ENCODE results near the gene SPRR4. TPM values are rescaled to one million over a fixed set of nuclear protein-coding genes. Genes with fewer than 3 reads are reported as not detected.
"Not testable (repeated sequence)": the region's sequence is repeated elsewhere in the genome, so short reads cannot be mapped to it uniquely, and the experiment has no call there.

Gene SPRR4
- total RNA-seq, 2 donors from 2014 or later: not detected

- Mint-ChIP-seq H3K27me3 (ENCODE audit: low read depth) (peaks cover 7% of the 10 kb centered on the region), H3K9me3 (no peaks in the 10 kb centered on the region), H3K36me3 (ENCODE audit: insufficient read depth in 2 of 2) (no peaks in the 10 kb centered on the region), H3K27ac (no peak overlapping the region), H3K4me3 (no peak overlapping the region), H3K4me1 (ENCODE audit: low read depth) (no peaks in the 10 kb centered on the region)
- no peak for DNase-seq
- no peak for ATAC-seq (replicated peaks in 1 of 2)
These were observed 29.4 kb downstream of the SPRR4 start for GRCh38 chr1:152999818-153000217.

- Mint-ChIP-seq H3K36me3 (ENCODE audit: insufficient read depth in 2 of 2) (no peaks in the 10 kb centered on the region), H3K4me3 (no peak overlapping the region), H3K4me1 (ENCODE audit: low read depth) (no peaks in the 10 kb centered on the region), H3K9me3 (no peaks in the 10 kb centered on the region), H3K27ac (no peak overlapping the region), H3K27me3 (ENCODE audit: low read depth) (peaks cover 7% of the 10 kb centered on the region)
- ATAC-seq (replicated peaks in 1 of 2) (no peak), DNase-seq (no peak)
These were observed 29.8 kb downstream of the SPRR4 start for GRCh38 chr1:153000294-153000693.

GRCh38 chr1:153001382-153001781 is 30.9 kb downstream of the SPRR4 start, which contains the start of gene SPRR3:
Gene SPRR3, plus strand, starts transcription at chr1:153001749. Its CDS starts 1,272 bp downstream, at chr1:153003021.
- no peak for ATAC-seq (replicated peaks in 1 of 2)
- no peak for DNase-seq
- H3K27ac Mint-ChIP-seq: no peak within 1 kb of the TSS
- no peak within 1 kb of the TSS for H3K4me3 Mint-ChIP-seq
- H3K27me3 Mint-ChIP-seq (ENCODE audit: low read depth): peaks cover 7% of the 10 kb centered on the region
- no peaks in the 10 kb centered on the region for H3K36me3 Mint-ChIP-seq (ENCODE audit: insufficient read depth in 2 of 2)
- peaks cover 0 to 1% of the 10 kb centered on the region in 2 donors for H3K9me3 Mint-ChIP-seq
- H3K4me1 Mint-ChIP-seq (ENCODE audit: low read depth): no peaks in the 10 kb centered on the region

- not testable (repeated sequence) for H3K9me3 Mint-ChIP-seq; H3K4me3 Mint-ChIP-seq; ATAC-seq (replicated peaks in 1 of 2); H3K27ac Mint-ChIP-seq; H3K4me1 Mint-ChIP-seq (ENCODE audit: low read depth); H3K36me3 Mint-ChIP-seq (ENCODE audit: insufficient read depth in 2 of 2); DNase-seq
- peaks cover 11% of the 10 kb centered on the region for H3K27me3 Mint-ChIP-seq (ENCODE audit: low read depth)
These were observed 40.8 kb downstream of the SPRR4 start for GRCh38 chr1:153011235-153011758.

GRCh38 chr1:153021829-153022228 is 51.4 kb downstream of the SPRR4 start:
- not testable (repeated sequence) for DNase-seq; H3K4me3 Mint-ChIP-seq; H3K9me3 Mint-ChIP-seq; H3K36me3 Mint-ChIP-seq (ENCODE audit: insufficient read depth in 2 of 2); ATAC-seq (replicated peaks in 1 of 2); H3K27ac Mint-ChIP-seq; H3K4me1 Mint-ChIP-seq (ENCODE audit: low read depth)
- peaks cover 24% of the 10 kb centered on the region for H3K27me3 Mint-ChIP-seq (ENCODE audit: low read depth)

Other genes starting within 250 kb of the SPRR4 start
- not detected for gene KPRP, start 212.6 kb upstream of the SPRR4 start, total RNA-seq
- gene LCE1F, start 195.5 kb upstream of the SPRR4 start, total RNA-seq: not detected
- not detected for gene LCE1E, start 184.4 kb upstream of the SPRR4 start, total RNA-seq
- not detected for gene LCE1D, start 173.9 kb upstream of the SPRR4 start, total RNA-seq
- gene LCE1C, start 164.0 kb upstream of the SPRR4 start, total RNA-seq: not detected
- not detected for gene LCE1B, start 158.7 kb upstream of the SPRR4 start, total RNA-seq
- gene LCE1A, start 143.2 kb upstream of the SPRR4 start, total RNA-seq: not detected
- not detected for gene LCE6A, start 127.8 kb upstream of the SPRR4 start, total RNA-seq
- gene LCE7A, start 110.7 kb upstream of the SPRR4 start, total RNA-seq: not detected
- not detected for gene SMCP, start 92.3 kb upstream of the SPRR4 start, total RNA-seq
- gene IVL, start 62.1 kb upstream of the SPRR4 start, total RNA-seq: not detected
- not detected for gene SPRR5, start 23.4 kb upstream of the SPRR4 start, total RNA-seq
- not detected for gene SPRR1A, start 13.4 kb downstream of the SPRR4 start, total RNA-seq
- not detected for gene SPRR3, start 31.1 kb downstream of the SPRR4 start, total RNA-seq
- gene SPRR1B, start 60.6 kb downstream of the SPRR4 start, total RNA-seq: not detected
- not detected for gene SPRR2D, start 70.5 kb downstream of the SPRR4 start, total RNA-seq
- not detected for gene SPRR2A, start 86.9 kb downstream of the SPRR4 start, total RNA-seq
- not detected for gene SPRR2B, start 101.0 kb downstream of the SPRR4 start, total RNA-seq
- not detected for gene SPRR2E, start 123.9 kb downstream of the SPRR4 start, total RNA-seq
- gene SPRR2F, start 142.9 kb downstream of the SPRR4 start, total RNA-seq: not detected
- not detected for gene SPRR2G, start 180.2 kb downstream of the SPRR4 start, total RNA-seq
- gene LELP1, start 232.8 kb downstream of the SPRR4 start, total RNA-seq: not detected
- not detected for gene PRR9, start 246.9 kb downstream of the SPRR4 start, total RNA-seq